ENCODE results near the gene ADPRS.

GRCh38 chr1:36051821-36052220, 36.9 kb upstream of the ADPRS start:
- TF ChIP-seq CTCF (IDR thresholded peaks at IDR 0.05) = no peak
- no peak for TF ChIP-seq POLR2A (IDR thresholded peaks at IDR 0.05)
- no peak for TF ChIP-seq POLR2AphosphoS5 (IDR thresholded peaks at IDR 0.05)
- TF ChIP-seq EP300 (IDR thresholded peaks at IDR 0.05) = no peak

All from suprapubic skin (tissue), 4 donors.